ENCODE results near the gene POU2F1.

POU2F1 gene

GRCh38 chr1:167220537-167221125 is at the start of gene POU2F1:
POU2F1 (plus strand) TSS chr1:167220886; CDS start chr1:167220898, 12 bp downstream.
- DNase-seq (ENCODE audit: low read depth in 1 of 2, low spot score in 1 of 2): peak; percentile 99

DNA sequence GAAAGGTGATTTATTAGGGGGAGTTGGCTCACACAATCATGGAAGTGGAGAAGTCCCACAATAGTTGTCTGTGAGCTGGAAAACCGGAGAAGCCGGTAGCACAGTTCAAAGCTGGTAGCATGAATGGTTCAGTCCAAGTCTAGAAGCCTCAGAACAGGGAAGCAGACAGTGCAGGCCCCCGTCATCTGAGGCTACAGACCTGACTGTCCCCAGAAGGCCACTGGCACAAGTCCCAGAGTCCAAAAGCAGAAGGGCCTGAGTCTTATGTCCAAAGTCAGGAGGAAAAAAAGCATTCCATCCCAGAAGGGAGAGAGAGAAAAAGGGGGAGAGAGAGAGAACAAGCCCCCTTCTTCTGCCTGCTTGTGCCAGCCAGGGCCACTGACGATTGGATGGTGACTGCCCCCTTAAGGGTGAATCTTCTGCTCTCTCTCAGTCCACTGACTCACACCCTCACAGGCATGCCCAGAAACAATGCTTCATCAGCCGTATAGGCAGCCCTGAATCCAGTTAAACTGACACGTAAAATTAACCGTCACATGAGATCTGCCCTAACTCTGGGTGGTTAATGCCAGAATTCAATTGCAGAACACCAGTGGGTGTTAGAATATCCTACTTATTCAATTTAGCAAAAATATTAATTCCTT is 49.3 kb upstream of the POU2F1 start:
- DNase-seq (ENCODE audit: low read depth in 1 of 2, low spot score in 1 of 2): no peak

DNA sequence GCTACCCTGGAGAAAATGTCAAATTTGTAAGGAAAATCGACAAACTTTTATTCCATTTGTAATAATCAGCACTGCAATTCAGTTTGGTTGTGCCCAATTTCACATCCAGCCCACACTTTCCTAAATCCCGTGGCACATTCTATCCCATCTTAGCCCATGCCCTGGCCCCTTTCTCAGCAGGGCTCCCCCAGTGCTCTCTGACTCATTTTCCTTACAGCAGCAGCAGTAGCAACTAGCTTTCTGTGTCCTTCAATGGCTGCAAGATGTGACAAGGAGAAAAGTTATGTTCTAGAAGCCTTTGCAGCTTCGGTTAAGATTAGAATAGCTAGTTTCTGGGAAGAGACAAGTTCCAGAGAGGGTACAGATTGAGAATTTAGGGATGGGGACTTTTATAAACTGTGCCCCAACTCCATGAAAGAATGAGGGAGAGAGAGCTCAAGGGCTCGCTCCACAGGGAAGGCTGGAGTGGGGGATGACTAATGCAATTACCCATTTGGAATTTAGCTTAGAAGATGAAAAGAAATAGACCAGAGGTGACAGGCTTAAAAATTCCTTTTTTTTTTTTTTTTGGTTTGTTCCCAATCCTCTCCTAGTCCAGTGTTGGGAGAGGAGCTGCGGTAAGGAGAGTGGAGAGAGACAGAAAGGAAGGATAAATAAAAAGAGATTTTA is 47.0 kb upstream of the POU2F1 start:
- no peak for DNase-seq (ENCODE audit: low read depth in 1 of 2, low spot score in 1 of 2)

- DNase-seq (ENCODE audit: low read depth in 1 of 2, low spot score in 1 of 2): no peak
Measured at GRCh38 chr1:167175901-167176300, 44.8 kb upstream of the POU2F1 start.

DNA sequence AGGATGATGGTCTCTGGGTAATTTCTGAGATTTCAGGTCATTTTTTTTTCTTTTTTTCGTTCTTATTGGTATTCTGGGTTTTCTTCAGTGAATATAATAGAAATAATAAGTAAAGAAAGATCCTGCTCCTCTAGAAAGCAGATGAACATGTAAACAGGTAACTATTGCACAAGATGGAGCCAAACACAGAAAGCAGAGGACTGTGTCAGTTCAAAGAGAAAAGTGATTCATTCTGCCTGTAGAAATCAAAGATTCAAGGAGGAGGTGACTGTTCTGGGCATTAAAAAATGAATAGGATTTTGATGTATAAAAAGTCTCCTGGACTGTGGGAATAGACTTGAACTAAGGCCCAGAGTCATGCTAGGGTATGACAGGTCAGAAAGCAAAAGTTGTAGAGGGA is 41.9 kb upstream of the POU2F1 start:
- DNase-seq (ENCODE audit: low read depth in 1 of 2, low spot score in 1 of 2): no peak

DNA sequence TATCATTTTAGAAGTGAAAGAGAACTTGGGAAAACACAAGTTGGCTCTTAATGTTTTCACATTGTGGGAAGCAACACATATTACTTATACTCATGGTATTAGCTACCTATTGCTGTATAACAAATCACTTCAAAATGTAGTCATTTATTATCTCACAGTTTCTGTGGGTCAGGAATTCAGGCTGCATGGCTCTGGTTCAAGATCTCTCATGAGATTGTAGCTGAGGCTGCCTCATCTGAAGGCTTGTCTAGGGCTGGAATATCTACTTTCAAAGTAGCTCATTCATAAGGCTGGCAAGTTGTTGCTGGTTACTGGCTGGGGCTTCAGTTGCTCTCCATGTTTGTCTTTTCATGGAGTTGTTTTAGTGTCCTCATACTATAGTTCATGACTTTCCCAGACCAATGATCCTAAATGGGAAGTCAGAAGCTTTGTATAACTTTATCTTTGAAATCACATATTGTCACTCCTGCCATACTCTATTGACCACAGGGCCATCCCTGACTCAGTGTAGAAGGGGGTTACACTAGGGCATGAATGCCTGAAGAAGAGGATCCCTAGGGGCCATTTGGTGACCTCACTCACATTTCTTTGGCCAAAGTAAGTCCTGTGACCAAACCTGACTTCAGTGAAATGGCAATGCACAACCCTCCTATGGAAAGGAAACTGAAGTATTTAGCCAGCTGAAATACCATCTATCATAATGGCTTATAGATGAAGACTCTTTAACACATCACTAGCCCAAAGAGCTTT is 37.9 kb upstream of the POU2F1 start:
- DNase-seq (ENCODE audit: low read depth in 1 of 2, low spot score in 1 of 2): no peak

GRCh38 chr1:167184081-167184480 is 36.6 kb upstream of the POU2F1 start:
- DNase-seq (ENCODE audit: low read depth in 1 of 2, low spot score in 1 of 2): no peak

GRCh38 chr1:167185062-167185461 is 35.6 kb upstream of the POU2F1 start:
- no peak for DNase-seq (ENCODE audit: low read depth in 1 of 2, low spot score in 1 of 2)

DNA sequence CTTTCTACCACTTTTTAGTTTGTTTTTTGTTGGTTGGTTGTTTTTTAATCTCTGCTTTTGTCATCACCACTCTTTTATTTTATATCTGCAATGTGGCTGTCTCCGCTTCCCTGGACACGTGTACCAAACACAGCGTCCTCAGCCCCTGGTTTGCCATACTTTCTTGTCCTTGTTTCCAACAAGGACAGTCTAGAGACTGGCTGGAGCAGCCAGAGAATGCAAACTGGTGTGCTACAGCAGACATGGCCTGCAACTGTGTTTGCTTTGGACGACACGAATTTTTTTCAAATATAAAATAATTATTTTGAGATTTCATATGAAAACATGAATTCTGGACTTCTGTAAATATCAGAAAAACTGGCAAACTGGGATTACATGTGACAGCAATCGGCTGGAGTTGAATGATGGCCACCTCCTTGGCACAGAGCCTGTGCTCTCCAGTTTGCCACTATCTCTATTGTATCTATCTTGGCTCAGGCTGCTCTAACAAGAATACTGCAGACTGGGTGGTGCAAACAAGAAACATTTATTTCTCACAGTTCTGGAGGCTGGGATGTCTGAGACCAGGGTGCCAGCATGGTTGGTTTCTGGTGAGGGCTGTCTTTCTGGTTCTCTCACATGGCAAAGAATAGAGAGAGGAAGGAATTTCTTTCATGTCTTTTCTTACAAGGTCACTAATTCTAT is 34.6 kb upstream of the POU2F1 start:
- no peak for DNase-seq (ENCODE audit: low read depth in 1 of 2, low spot score in 1 of 2)

DNA sequence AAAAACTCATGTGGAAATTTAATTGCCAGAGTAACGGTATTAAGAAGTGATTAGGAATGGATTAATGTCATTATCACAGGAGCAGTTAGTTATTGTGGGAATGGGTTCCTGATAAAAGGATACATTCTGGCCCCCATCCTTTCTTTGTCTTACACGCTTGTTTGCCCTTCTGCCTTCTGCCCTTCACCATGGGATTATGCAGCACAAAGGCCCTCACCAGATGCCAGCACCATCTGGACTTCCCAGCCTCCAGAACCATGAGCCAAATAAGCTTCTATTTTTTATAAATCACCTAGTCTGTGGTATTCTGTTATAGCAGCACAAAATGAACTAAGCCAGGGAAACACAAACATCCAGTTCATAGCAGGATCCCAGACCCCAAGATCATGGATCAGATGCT is 33.9 kb upstream of the POU2F1 start:
- no peak for DNase-seq (ENCODE audit: low read depth in 1 of 2, low spot score in 1 of 2)

DNA sequence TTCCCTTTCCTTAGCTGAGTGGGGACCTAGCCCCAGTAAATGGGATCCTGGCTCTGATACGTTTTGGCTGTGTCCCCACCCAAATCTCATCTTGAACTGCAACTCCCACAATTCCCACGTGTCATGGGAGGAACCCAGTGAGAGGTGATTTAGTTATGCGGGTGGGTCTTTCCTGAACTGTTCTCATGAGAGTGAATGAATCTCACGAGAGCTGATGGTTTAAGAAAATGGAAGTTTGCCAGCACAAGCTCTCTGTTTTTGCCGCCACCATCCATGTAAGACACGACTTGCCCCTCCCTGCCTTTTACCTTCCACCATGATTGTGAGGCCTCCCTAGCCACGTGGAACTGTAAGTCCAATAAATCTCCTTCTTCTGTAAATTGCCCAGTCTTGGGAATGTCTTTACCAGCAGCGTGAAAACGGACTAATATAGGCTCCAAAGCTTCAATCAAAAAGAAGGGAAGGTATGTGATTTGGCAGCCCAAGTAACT is 29.9 kb upstream of the POU2F1 start:
- DNase-seq (ENCODE audit: low read depth in 1 of 2, low spot score in 1 of 2): no peak

- no peak for DNase-seq (ENCODE audit: low read depth in 1 of 2, low spot score in 1 of 2)
Measured at GRCh38 chr1:167191958-167192357, 28.7 kb upstream of the POU2F1 start.

GRCh38 chr1:167194182-167194581 is 26.5 kb upstream of the POU2F1 start:
- DNase-seq (ENCODE audit: low read depth in 1 of 2, low spot score in 1 of 2): no peak

DNA sequence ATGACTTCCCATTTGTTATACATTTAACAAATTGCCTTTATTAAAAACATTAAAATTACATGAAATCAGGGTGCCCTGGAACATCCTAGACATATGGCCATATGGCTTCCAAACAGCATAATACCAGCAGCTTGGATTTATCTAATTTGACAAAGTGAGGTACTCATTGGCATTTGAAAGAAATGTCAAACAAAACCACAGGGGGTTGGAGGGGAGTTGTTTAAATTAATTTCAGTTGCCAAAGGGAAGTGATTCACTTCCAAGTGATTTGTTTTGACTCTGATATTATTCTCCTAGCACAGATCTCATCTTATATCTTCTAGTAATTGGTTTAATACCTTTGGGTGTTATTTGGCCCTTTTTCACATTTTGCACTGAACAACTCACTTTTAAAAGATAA is 24.5 kb upstream of the POU2F1 start:
- no peak for DNase-seq (ENCODE audit: low read depth in 1 of 2, low spot score in 1 of 2)

GRCh38 chr1:167197236-167197635 is 23.4 kb upstream of the POU2F1 start:
- no peak for DNase-seq (ENCODE audit: low read depth in 1 of 2, low spot score in 1 of 2)

GRCh38 chr1:167197692-167198091 is 23.0 kb upstream of the POU2F1 start:
- DNase-seq (ENCODE audit: low read depth in 1 of 2, low spot score in 1 of 2): no peak

DNA sequence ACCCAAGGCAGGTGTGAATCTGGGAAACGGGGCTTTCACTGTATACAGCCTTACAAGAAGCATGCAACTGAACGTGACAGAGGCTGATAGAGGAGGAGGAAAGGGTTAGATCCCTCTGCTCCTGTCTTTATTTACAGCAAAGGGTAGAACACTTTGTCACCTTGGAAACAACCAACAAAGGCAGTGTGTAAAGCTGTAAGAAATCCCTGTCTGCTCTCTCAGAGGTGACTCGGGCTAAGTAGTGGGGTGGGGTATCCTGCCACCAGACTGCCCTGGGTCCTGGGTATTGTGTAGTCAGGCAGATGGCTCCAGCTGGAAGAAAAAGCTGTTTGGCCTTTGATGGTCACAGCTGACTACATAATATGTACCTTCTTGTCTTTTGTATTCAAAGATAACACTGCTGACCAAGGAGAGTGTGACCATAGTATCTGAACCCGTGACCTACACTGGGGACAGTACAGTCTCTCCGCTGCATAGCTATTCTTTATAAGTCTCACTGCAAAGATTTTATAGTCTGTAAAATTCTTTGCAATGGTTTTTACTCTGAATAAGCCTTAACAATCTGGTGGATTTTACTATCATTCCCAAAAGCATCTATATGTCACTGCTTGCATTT is 22.1 kb upstream of the POU2F1 start:
- no peak for DNase-seq (ENCODE audit: low read depth in 1 of 2, low spot score in 1 of 2)

DNA sequence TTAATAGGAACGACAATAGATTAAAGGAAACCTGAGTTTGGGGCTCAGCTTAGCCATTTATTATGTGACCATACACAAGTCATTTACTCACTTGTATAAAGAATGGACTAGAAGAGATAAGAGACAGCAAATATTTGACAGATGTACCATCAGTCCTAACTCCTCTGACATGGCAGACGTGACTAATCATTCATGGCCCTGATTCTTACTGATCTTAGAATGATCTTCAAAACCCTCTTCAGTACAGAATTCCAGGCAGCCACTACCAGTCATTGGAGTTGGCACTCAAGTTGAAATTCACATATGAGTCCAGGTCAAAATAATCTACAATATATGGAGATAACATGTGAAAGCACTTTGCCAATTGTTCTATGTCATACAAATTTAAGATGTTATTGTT is 21.0 kb upstream of the POU2F1 start:
- no peak for DNase-seq (ENCODE audit: low read depth in 1 of 2, low spot score in 1 of 2)

- DNase-seq (ENCODE audit: low read depth in 1 of 2, low spot score in 1 of 2): no peak
Measured at GRCh38 chr1:167200272-167200671, 20.4 kb upstream of the POU2F1 start.

DNA sequence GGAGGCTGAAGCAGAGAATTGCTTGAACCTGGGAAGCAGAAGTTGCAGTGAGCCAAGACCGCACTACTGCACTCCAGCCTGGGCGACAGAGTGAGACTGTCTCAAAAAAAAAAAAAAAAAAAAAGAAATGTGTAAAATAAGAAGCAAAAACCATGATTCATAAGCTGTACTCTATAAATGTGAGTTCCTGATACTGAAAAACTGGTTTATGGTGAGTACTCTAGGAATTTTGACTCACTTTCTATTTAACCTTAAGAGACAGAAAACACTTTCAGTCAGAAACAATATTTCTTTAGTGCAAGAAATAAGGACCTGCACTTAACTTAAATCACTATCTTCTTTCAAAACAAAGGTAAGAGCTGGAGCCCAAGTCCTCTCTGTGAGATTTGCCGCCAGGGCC is 19.9 kb upstream of the POU2F1 start:
- no peak for DNase-seq (ENCODE audit: low read depth in 1 of 2, low spot score in 1 of 2)

GRCh38 chr1:167202049-167202448 is 18.6 kb upstream of the POU2F1 start:
- no peak for DNase-seq (ENCODE audit: low read depth in 1 of 2, low spot score in 1 of 2)
